Bone marrow (tissue), 2 donors: ENCODE measurements around the gene AATK.
A peak's percentile ranks its signal among the peaks of the same experiment; 100 is the strongest.

Experiments
- DNase-seq, 2 donors: peaks; one replicate each; lab custom pipeline; 2025; lab: John Stamatoyannopoulos, UW

Gene AATK

DNA sequence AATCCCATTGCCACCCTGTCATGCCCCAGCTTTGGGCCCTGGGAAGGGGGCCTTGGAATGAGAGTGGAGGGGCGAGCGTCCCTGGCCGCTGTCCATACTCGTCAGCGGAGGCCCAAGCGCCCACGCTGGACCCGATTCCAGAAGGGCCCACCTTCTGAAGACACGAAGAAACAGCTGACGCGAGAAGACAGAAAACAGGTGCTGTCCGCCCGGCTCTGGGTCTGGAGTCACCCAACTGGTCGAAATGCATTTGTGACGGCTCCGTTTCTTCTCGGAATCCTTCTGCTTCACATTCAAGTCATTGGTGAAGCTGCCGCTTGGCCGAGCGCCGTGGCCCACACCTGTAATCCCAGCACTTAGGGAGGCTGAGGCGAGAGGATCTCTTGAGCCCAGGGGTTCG is 53.6 kb downstream of the AATK start:
- no peak for DNase-seq

DNA sequence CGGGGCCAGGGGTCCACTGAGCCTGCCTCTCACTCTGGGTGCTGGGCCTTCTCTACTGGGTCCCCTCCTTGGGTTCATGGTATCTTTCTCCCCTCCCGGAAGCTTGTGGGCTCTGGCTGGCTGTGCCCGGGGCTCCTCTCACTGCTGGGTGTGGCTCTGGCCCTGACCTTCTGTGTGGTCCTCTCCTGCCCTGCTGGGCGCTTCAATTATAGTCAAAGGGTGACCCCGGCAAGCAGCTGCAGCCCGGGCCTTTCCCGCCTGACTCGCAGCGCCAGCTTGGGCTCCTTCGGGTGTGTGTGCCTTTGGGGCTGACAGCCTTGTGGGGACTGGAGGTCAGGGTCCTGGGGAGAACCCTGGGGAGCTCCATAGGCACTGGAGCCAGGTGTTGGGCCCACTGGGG is 55.0 kb downstream of the AATK start:
- no peak for DNase-seq

DNA sequence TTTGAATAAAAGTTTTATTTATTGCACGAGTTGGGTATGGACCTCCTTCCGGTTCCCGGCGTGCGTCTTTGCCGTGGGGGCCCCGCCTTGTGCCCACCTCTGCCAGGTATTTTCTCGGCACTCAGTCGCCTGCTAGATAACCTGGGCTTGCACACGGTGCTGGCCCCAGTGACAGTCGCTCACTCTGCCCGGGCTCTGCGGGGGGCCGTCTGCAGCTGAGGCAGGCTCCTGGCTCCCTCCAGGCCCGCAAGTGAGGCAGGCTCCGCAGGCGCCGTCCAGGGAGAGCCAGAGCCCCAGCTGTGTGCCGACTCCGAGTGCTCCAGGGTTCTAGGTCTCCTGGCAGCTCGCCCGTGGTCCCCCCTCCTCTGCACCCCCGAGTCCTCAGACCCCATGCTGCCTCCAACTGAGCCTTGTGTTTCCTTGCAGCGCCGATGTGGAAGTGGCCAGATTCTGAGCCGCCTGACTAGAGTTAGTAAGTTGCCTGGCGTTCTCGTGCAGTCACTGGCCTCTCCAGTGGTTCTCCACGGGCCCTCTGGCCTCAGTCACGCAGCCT is 55.5 kb downstream of the AATK start:
- DNase-seq = no peak

DNA sequence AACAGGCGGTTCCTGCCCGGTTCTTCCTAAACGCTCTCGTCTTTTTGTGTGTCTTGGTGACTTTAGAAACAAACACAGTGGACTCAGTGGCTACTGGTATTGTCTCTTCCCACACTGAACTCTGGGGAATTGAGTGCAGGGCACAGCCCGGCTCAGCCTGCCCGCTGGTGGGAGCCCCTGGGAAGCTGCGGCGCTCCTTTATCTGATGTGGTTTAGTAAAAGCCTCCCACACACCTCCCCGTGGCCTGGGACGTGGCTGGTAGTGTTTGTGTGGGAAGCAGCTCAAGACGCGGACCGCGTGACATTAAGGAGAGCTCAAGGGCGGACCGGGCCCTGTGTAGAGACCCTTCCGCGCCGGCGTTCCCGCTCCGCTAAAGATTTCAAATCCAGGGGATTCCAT is 56.1 kb downstream of the AATK start:
- no peak for DNase-seq

DNA sequence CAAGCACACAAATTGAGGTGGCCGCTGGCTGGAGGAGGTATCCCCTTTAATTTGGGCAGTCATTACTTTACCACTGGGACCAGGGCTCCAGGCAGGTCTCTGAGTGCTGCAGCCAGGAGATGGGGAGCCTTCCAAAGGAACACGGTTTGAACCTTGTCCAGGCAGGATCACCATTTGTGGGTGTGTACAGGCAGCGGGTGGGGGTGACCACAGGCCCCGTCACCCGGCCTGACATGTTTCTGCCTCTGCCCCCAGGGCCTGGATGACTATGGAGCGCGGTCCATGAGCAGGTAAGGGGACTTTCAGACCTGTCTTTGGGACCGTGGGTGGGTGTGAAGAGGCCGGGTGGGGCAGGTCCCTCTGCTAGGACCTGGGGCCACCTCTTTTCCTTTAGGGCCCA is 57.8 kb downstream of the AATK start:
- no peak for DNase-seq

DNA sequence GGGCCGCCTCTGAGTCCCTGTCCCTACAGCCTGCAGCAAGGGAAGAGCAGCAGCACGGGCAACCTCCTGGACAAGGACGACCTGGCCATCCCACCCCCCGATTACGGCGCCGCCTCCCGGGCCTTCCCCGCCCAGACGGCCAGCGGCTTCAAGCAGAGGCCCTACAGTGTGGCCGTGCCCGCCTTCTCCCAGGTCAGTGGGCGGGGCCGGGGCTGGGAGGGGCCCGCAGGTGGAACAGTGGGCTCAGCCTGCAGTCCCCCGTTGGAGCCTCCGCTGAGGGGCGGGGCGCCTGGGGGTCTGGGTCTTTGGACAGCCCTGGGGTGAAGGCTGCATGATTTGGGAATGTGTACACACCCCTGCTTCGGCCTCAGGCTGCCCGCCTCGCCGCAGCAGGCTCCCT is 59.3 kb downstream of the AATK start:
- DNase-seq = no peak

DNA sequence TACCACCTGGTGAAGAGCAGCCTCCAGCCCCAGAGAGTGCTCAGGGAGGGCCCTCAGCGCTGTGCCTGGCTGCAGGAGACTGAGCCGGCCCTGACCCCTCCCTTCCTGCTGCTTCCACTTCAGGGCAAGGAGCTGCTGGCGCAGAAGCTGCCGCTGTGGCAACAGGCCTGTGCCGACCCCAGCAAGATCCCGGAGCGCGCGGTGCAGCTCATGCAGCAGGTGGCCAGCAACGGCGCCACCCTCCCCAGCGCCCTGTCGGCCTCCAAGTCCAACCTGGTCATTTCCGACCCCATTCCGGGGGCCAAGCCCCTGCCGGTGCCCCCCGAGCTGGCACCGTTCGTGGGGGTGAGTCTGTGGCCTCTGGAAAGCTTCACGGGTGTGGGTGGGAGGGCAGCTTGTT is 62.6 kb downstream of the AATK start:
- DNase-seq = no peak

DNA sequence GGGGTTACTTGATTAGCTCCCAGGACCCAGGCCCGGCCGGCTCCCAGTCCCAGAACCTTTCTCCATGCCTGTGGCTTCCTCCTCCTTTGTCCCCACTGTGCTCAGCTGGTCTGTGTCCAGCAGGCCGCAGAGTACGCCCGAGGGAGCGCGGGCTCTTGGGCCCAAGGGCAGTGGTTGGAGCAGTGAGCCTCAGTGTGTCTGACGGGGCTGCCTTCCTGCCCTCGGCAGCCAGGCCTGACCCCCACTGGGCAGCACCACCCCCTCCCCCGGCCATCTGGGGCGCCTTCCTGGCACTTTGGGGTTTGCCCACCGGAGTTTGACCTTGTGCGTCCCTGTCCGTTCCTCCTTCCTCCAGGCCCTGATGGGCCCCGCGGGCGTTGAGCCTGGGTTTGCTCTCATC is 63.2 kb downstream of the AATK start:
- no peak for DNase-seq

DNA sequence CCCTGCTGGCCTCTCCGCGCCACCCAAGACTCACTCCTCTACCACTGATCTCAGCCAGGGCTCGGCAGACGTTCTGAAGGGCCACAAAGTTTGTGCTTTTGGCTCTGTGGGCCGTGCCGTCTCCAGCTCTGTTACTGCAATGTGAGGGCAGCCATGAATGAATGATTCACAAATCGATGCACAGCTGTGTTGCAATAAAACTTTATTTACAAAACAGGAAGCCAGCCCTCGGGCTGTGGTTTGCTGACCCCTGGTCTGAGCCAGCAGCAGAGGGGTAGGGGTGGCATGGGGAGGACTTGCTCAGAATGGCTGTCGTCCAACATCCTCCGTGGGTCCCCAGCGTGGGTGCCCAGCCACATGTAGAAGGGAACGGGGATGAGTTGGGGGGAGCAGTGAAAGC is 63.7 kb downstream of the AATK start:
- no peak for DNase-seq

DNA sequence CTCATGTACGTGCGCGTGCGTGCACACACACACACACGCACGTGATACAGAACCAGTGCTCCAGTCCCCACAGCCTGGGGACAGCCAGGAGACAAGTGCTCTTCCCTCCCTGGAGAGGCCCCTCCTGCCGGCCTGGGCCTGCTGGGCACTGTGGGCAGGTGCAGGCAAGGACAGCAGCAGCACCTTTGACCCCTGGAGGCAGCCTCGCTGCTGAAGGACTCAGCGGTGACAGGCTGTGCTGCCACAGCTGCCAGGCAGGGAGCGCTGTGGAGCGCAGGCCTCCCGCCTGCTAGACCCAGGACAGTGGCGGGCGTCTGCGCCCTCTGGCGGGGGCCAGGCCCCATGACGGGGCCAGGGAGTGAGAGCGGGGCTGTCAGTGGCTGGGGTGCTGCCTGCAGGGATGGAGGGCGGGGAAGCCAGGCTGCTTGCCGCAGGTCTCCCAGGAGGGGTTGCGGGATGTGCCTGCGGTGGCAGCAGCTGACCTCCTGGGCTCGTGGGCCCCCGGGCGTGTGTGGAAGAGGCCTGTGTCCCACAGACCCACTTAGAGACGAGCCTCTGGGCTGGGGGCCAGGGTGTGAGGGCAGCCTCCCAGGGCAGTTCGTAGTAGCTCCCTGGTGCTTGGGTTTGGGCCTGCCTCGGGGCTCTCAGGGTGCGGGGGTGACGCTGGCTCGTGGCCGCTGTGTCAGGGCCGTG is 64.3 kb downstream of the AATK start:
- DNase-seq = peak; percentile 58 to 76

DNA sequence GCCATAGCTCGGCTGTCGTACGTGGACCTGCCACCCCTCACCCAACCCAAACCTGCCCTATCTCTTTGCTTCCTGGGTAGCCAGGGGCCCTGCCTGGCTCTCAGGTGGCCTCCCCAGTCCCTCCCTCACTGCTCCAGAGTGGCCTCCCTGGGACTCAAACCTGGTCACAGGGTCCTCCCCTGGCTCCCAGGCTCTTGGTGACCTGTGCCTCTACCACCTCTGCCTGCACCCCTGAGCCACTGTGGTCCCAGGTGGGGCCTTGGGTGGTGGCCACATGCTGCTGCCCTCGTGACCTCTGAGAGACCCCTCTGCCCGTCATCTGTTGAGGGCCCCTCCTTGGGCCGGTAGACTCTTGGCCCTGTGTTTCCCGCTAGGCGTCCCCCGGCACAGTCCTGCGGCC is 65.4 kb downstream of the AATK start:
- DNase-seq = no peak

DNA sequence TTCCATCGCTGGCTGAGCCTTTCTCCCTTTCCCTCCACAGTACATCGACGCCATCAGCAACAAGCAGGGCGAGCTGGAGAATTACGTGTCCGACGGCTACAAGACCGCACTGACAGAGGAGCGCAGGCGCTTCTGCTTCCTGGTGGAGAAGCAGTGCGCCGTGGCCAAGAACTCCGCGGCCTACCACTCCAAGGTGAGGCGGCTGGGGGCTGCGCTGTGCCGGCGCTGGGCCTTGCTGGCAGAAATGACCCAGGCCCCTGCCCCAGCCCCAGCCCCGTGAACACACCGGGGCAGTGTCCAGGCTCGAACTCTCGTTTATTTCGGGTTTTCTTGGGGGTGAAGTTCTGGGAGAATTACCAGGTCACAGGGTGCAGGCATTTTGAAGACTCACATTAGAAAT is 66.1 kb downstream of the AATK start:
- no peak for DNase-seq

DNA sequence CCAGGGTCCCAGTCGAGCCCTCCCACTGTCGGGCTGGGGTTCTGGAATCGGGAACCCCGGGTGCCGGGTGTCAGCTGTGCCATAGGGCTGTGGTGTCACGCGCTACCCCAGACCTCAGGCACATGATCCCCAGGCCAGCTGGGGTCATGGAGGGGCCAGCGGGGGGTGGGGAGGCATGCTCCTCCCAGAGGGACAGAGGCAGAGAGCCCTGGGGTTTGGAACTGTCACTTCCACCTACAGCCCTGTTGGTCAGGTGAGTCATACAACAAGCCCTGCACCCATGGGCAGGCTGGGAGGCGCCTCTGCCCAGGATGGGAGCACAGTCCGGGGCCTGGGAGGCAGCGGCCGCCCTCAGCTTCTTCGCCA is 68.1 kb downstream of the AATK start:
- DNase-seq = no peak

DNA sequence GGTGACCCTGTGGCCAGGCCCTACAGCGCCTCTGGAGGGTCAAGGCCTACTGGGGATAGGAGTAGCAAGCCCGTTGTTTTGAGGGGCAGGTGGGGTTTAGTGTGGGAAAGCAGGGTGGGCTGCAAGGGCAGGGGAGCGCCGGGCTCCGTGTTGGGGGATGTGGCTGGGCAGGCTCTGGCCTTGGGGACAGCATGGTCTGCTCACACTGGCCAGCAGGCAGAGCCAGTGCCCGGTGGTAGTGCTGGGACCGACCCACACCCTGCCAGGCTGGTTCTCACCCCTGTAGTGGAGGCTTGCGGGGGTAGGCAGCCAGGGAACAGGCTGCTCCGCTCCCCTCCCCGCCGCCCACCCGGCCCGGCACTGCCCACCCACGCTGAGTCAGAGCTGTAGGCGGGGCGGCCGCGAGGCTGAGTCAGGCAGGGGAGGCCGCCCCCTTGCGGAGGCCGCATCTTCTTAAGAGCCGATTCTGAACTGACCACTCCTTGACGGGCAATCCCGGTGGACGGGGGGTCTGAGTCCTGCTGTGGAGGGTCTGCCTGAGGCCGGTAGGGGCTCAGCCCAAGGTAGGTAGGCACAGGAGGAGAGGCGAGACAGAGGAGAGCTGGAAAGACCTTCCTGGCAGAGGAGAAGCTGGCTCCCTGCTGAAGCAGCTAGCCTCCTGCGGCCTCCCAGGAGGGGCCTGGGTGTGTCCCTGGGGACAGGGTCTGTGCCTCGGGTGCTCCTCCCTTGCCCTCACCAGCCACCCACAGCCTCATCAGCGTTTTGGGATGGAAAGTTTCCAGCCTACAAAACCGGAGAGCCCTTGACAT is 68.7 kb downstream of the AATK start:
- peak; percentile 31 to 44 for DNase-seq

DNA sequence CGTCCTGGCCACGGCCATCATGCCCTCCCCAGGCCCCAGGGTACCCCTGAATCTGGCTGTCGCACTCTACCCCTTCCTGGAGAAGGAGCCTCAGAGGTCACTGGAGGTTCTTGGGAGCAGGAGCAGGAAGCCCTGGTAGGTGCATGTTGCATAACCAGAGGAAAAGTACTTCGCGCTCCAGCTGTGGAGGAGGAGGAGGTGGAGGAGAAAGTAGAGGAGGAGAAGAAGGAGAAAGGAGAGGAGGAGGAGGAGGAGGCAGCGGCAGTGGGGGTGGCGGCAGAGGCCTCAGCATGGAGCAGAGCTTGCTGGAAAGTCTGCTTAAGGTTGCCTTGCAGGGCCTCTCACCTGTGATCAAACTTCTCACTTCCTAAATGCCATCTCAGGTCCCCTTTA is 69.3 kb downstream of the AATK start:
- no peak for DNase-seq

DNA sequence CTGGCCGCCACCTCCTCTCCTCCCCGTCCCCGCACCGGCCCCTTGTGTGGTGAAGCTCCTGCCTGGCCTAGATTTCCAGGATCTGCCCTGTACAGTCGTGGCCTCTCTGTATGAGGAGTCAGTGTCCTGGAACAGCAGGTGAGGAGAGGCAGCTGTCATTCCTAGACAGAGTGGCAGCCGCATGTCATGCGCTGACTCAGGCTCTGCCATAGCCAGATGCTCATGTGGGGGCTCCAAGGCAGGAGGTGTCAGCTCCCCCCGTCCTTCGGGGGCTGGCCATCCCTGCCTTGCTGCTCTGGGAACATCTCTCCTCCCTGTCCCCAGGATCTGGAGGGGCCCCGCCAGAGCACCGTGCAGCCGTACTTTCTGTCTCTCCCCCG is 70.6 kb downstream of the AATK start:
- no peak for DNase-seq

DNA sequence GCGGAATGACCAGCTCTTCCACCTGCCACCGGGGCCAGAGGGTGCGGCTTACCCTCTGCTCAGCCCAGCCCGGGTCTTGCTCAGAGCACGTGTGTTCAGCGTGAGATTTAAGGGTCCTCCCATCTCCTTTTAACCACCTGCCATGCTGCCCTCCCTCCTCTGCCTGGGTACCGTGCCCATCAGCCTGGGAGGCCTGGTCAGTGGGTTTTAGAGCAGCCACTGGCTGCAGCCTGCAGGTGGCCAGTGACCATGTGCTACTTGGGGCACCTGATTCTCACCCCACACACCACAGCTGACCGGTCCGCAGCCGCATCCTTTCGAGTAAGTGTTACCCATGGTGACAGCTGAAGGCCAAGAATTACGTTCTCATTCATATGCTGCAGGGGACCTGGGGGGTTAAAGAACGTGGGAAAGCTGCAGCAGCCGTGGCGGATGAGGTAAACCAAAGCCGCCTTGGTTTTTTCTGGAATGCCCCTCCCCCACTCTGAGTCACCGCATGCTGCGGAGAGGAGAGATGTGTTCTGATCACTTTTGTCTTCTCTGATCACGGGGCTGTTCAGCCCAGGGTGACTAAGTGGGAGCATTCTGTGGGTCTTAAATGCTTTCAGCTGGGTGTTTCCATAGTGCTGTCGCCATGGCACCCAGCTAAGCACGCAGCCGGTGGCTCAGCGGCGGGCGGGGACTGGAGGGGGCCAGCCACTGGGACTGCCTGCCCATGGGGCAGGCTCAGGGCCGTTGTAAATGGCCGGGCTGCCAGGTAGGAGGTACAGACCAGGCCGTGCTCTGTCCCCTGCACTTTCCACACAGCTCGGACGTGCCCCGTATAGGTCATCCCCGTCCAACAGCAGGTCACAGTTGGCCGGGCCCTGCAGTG is 71.3 kb downstream of the AATK start:
- DNase-seq = peak; percentile 54 to 91

DNA sequence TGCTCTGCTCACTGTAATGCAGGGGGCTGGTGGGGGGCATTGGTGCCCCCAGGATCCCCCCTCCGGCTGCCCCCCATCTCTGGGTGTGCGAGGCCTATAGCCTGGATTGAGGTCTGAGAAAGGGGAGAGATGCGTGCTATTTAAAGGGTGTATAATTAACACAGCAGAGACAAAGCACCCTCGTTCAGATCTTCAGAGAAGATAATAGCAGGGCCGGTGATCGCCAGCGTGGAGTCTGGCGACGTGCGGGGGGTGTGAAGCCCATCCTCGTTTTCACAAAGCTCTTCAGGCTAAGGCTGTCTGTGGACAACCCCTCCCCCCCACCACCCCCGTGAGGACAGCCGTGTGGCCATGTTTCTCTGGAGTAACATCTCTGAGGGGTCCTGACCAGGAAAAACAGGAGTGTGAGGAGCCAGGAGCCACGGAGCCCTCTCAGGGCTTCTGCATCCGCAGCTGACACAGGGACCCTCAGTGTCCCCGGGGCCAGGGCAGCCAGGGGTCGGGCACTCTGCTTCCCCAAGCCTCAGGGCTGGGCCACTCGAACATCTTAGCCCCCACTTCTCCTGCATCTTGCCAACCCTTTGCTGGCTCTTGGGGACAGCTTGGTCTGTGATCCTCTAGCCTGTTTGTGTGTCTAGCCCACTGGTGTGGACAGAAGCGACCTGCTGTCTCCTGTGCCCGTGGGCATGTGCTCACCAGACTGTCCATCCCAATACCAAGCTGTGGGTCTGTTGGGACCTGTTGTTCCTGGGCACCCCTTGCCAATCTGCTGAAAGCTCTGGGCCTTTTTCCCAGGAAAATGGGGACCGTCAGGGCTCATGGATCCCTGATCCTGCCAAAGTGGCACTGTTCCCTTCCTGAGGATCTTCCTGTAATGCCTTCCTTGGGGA is 72.2 kb downstream of the AATK start:
- no peak for DNase-seq

DNA sequence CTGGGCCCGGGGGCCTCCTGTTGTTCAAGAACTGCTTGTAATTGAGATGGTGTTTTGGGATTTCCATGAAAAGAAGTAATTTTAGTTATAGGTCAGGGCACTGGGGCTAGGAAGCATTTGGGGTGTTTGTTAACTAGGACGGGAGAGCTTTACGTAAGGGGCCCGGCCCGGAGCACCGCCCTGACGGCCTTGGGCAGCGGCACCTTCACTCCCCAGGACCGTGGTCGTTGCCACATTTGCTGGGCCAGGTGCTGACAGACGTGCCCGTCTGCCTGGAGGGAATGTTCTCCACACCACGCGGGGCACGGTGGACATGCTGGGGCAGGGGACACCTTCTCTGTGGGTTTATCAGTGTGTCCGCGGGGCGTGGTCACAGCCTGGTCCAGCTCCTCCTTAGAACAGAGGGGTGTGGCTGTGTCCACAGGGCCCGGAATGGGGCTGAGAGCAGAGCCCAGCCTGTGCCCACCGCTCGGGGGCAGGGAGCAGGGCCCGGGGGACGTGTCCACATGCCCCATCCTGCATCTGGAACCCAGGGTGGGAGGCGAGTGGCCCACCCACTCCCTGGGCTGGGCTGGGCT is 73.4 kb downstream of the AATK start:
- no peak for DNase-seq

DNA sequence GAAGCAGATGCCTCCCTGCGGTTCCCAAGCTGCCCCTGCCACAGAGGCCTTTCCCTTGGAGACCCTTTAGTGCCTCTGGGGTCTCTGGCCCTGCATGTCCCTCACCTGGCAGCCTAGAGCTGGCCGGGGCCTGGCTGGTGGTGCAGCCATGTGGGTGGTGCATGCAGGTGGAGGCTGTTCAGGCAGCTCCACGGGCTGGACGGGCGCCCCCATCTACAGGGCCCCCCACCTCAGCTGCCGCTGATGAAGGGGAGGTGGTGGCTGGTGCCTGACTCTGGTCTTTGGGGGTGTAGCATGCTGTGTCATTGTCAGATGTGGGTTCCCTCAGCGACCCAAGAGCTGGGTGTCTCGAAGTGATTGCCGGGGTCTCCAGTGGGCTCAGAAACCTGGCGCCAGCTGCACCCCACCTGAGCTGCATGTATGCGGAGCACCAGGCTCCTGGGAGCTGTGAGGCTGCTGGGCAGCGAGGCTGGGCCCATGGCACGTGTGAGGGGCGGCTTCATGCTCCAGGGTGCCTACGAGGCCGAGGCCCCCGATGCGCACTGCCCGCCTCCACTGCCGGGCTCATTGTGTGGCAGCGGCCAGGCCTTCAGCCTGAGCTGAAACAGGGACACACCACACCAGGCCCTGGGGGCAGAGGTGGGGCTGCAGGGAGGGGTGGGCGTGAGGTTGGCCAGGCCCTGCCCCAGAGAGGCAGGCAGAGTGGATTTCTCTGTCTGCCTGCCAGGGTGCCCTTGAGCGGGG is 74.1 kb downstream of the AATK start:
- DNase-seq = no peak

DNA sequence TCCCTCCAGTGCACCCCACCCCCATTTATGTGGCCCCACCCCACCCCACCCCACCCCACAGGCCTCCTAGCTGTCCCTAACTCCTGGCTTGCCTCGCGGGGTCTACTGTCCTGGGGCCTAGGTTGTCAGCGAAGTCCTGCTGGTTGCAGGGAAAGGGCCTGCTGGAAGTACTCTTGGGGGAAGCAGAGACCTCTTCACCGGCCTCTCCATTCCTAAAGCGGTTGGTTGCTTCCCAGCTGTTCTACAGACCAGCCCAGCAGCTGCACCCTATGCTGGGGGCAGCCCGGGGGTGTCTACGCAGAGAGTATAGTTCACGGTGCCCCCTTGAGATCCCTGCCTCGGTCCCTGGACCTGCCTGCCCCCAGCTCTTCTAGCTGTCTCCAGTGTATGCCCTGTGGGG is 74.9 kb downstream of the AATK start:
- no peak for DNase-seq
